ENCODE measurements around the gene KCND3.
"Not testable (repeated sequence)": the region's sequence is repeated elsewhere in the genome, so short reads cannot be mapped to it uniquely, and the experiment has no call there.

The KCND3 gene

DNA sequence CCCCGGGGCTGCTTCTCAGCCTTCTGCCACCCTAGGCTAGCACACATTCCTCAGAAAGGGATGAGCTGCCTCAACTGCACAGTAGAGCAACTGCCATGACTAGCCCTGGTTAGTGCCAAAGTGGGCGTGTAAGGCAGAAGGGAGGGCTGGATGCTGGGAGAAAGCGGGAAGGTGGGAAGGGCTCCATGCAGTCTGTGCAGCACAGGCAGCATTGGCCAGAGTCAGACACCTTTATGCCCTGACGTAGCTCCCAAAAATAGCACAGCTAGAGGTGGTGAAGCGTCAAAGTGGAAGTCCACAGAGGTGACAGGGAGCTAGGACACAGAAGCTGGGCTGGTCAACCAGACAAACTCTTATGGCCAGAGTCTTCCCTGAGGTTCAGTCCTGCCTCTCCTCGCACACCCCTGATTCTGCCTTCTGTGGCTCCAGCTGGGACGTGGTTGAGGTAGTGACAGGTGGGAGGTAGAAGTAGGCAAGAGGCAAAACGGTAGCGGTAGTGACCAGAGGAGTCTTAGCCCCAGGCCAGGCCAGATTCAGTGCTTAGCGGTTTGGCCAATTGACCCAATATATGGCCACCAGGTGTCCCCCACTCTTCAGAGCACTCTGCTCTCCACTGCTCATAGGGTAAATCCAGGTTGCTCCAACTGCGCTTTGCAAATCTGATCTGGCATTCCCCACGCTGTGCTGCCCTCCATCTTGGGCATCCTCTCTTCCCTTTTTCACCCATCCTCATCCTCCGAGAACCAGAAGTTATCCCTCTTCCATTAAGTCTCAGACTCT lies 188.2 kb downstream of the KCND3 start:
- no peaks in the 10 kb centered on the region for H3K27me3 ChIP-seq (ENCODE audit: insufficient read depth, poor library complexity, severe bottlenecking)
- no peak for TF ChIP-seq CTCF (IDR thresholded peaks at IDR 0.05; ENCODE audit: poor library complexity, severe bottlenecking)
- H3K27ac ChIP-seq (ENCODE audit: poor library complexity, severe bottlenecking), result no peak overlapping the region
- no peak overlapping the region for H3K4me3 ChIP-seq (ENCODE audit: severe bottlenecking)
- no peaks in the 10 kb centered on the region for H3K4me1 ChIP-seq (ENCODE audit: insufficient read depth, poor library complexity, severe bottlenecking)
- H3K9me3 ChIP-seq (ENCODE audit: severe bottlenecking), result no peaks in the 10 kb centered on the region
- DNase-seq (ENCODE audit: low spot score), result no peak
- no peak for ATAC-seq (ENCODE audit: low read depth)
- H3K36me3 ChIP-seq (ENCODE audit: low read depth), result no peaks in the 10 kb centered on the region

GRCh38 chr1:111799722-111800121 lies 189.7 kb downstream of the KCND3 start:
- not testable (repeated sequence) for ATAC-seq (ENCODE audit: low read depth)

DNA sequence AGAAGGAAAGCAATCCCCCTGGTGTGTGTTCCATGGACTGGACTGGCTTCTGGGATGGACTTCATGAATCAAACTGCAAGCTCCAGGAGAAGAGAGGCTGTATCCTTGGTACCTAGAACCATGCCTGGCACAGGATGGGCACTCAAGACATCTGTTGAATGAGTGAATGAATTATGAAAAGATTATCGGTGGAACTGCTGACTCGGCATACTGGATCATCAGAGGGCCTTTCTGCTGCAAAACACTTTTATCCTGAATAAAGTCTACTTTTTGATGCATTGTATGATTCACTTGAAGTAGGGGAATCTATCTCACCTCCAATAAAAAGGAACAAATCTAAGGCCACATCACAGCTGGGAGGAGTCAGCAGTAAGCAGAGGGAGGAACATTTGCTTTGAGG lies 190.9 kb downstream of the KCND3 start:
- H3K36me3 ChIP-seq (ENCODE audit: low read depth), result no peaks in the 10 kb centered on the region
- no peak overlapping the region for H3K4me3 ChIP-seq (ENCODE audit: severe bottlenecking)
- TF ChIP-seq CTCF (IDR thresholded peaks at IDR 0.05; ENCODE audit: poor library complexity, severe bottlenecking), result no peak
- H3K4me1 ChIP-seq (ENCODE audit: insufficient read depth, poor library complexity, severe bottlenecking), result no peaks in the 10 kb centered on the region
- no peaks in the 10 kb centered on the region for H3K27me3 ChIP-seq (ENCODE audit: insufficient read depth, poor library complexity, severe bottlenecking)
- no peak for ATAC-seq (ENCODE audit: low read depth)
- no peak for DNase-seq (ENCODE audit: low spot score)
- no peaks in the 10 kb centered on the region for H3K9me3 ChIP-seq (ENCODE audit: severe bottlenecking)
- no peak overlapping the region for H3K27ac ChIP-seq (ENCODE audit: poor library complexity, severe bottlenecking)

More at GRCh38 chr1:111799722-111800121, 189.7 kb downstream of the KCND3 start:
- DNase-seq (ENCODE audit: low spot score); H3K27ac ChIP-seq (ENCODE audit: poor library complexity, severe bottlenecking); H3K9me3 ChIP-seq (ENCODE audit: severe bottlenecking); H3K36me3 ChIP-seq (ENCODE audit: low read depth); H3K4me1 ChIP-seq (ENCODE audit: insufficient read depth, poor library complexity, severe bottlenecking); H3K27me3 ChIP-seq (ENCODE audit: insufficient read depth, poor library complexity, severe bottlenecking); H3K4me3 ChIP-seq (ENCODE audit: severe bottlenecking): not testable (repeated sequence)

DNA sequence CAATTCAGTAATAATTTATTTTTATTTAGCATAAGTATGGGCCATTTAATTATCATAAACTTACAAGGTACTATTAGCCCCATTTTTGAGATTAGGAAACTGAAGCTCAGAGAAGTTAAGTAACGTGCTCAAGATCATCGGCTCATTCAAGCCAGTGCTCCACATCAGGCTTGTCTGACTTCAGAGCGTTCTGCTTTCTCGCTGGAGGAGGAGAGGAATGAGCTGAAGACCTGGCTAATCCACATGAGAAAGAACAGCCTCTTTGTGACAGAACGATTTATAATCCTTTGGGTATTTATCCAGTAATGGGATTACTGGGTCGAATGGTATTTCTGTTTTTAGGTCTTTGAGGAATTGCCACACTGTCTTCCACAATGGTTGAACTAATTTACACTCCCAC lies 194.1 kb downstream of the KCND3 start:
- no peaks in the 10 kb centered on the region for H3K4me1 ChIP-seq (ENCODE audit: insufficient read depth, poor library complexity, severe bottlenecking)
- H3K27me3 ChIP-seq (ENCODE audit: insufficient read depth, poor library complexity, severe bottlenecking), result no peaks in the 10 kb centered on the region
- no peak for TF ChIP-seq CTCF (IDR thresholded peaks at IDR 0.05; ENCODE audit: poor library complexity, severe bottlenecking)
- no peaks in the 10 kb centered on the region for H3K36me3 ChIP-seq (ENCODE audit: low read depth)
- H3K27ac ChIP-seq (ENCODE audit: poor library complexity, severe bottlenecking), result no peak overlapping the region
- no peak for DNase-seq (ENCODE audit: low spot score)
- ATAC-seq (ENCODE audit: low read depth), result no peak
- no peaks in the 10 kb centered on the region for H3K9me3 ChIP-seq (ENCODE audit: severe bottlenecking)
- H3K4me3 ChIP-seq (ENCODE audit: severe bottlenecking), result no peak overlapping the region

- H3K9me3 ChIP-seq (ENCODE audit: severe bottlenecking), result no peaks in the 10 kb centered on the region
- DNase-seq (ENCODE audit: low spot score) (no peak), ATAC-seq (ENCODE audit: low read depth) (no peak)
- H3K4me3 ChIP-seq (ENCODE audit: severe bottlenecking), result no peak overlapping the region
- no peak for TF ChIP-seq CTCF (IDR thresholded peaks at IDR 0.05; ENCODE audit: poor library complexity, severe bottlenecking)
- no peaks in the 10 kb centered on the region for H3K4me1 ChIP-seq (ENCODE audit: insufficient read depth, poor library complexity, severe bottlenecking)
- no peaks in the 10 kb centered on the region for H3K36me3 ChIP-seq (ENCODE audit: low read depth)
- H3K27me3 ChIP-seq (ENCODE audit: insufficient read depth, poor library complexity, severe bottlenecking), result no peaks in the 10 kb centered on the region
- H3K27ac ChIP-seq (ENCODE audit: poor library complexity, severe bottlenecking), result no peak overlapping the region
Measured at GRCh38 chr1:111793923-111794322, 195.5 kb downstream of the KCND3 start.
